Cardiac muscle cell (in vitro differentiated cells and primary cell): Measurements from ENCODE around the gene SPATA31E1. TPM values are rescaled to one million over a fixed set of nuclear protein-coding genes. Genes with fewer than 3 reads are reported as not detected.
"Not testable (repeated sequence)": the region's sequence is repeated elsewhere in the genome, so short reads cannot be mapped to it uniquely, and the experiment has no call there.

Experiments
- DNase-seq, 2 donors: peaks; one replicate each; pipeline versions ENCODE4 v3.0.0 to v3.0.0-alpha.2; 2010 to 2017; ENCODE audit warnings: low read depth in 1 of 2, low spot score in 1 of 2
- H3K27ac ChIP-seq: fragments of 200-600 bp; sonication (generic); 2 replicates; pipeline ENCODE4 v1.5.1; 2016
- H3K27me3 ChIP-seq: fragments of 200-600 bp; sonication (generic); 2 replicates; pipeline ENCODE4 v1.6.0; 2016; ENCODE audit warnings: control low read depth
- H3K36me3 ChIP-seq: fragments of 200-600 bp; sonication (generic); 2 replicates; pipeline ENCODE4 v1.5.1; 2016; ENCODE audit warnings: control low read depth
- H3K4me1 ChIP-seq: fragments of 200-600 bp; sonication (generic); 2 replicates; pipeline ENCODE4 v1.8.1; 2017; ENCODE audit warnings: low read depth, mild to moderate bottlenecking, mixed run types
- H3K4me3 ChIP-seq: fragments of 200-600 bp; sonication (generic); 2 replicates; pipeline ENCODE4 v1.5.1; 2016; ENCODE audit warnings: mild to moderate bottlenecking
- H3K9me3 ChIP-seq: fragments of 200-600 bp; sonication (generic); 2 replicates; pipeline ENCODE4 v1.5.1; 2017; ENCODE audit warnings: low read depth, mild to moderate bottlenecking, control low read depth
- polyA plus RNA-seq: library from polyadenylated mRNA; unstranded; fragments of >200 nt; fragmentation: Nextera tagmentation; extraction: Ambion mirVana; gene quantifications from 2 replicates; pipeline ENCODE4 v1.2.1, GENCODE V29; 2016
- total RNA-seq: library from RNA; depleted of rRNA; stranded (reverse); fragments of >200 nt; gene quantifications from 2 replicates; pipeline ENCODE4 v1.2.3, GENCODE V29; 2016

SPATA31E1 gene
- total and polyA plus RNA-seq, 2 experiments from 2014 or later, result not detected

DNA sequence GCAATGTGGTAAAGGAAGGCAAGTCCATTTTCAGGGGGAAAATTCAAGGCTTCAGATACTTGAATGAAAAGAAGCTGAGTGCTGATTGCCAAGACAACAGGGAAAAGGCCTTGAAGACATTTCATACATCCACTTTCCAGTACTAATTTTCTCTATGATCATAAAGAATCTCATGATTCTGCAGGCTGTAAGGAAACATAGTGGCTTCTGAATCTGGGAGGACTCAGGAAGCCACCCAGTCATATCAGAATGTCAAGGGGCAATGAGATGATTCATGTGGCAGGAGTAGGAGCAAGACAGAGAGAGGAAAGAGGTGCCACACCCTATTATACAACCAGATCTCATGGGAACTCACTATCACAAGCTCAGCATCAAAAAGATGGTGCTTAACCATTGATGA, 46.5 kb downstream of the SPATA31E1 start:
- H3K4me1 ChIP-seq, H3K27me3 ChIP-seq, H3K4me3 ChIP-seq, DNase-seq, H3K36me3 ChIP-seq, H3K9me3 ChIP-seq, H3K27ac ChIP-seq: not testable (repeated sequence)

DNA sequence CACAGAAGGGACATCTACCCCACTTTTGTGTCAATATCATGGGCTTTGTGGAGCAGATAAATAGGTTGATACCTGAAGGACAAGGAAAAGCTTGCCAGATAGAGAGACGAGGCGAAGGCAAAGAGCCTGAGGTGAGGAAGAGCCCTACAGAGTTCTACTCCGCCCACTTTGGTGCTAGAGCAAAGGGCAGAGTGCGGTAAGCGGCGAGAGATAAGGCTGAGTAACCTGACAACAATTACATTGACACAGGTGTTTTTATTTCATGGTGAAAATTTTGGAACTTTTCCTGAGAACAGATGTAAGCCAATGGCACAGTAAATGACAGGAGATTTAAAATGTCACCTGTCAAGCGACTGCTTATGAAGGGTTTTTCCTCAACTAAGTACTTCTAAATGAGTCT, 51.8 kb downstream of the SPATA31E1 start:
- H3K27me3 ChIP-seq, H3K27ac ChIP-seq, H3K36me3 ChIP-seq, H3K4me1 ChIP-seq, H3K9me3 ChIP-seq, DNase-seq, H3K4me3 ChIP-seq: not testable (repeated sequence)

- not testable (repeated sequence) for H3K27ac ChIP-seq, H3K36me3 ChIP-seq, DNase-seq, H3K4me3 ChIP-seq, H3K9me3 ChIP-seq, H3K4me1 ChIP-seq, H3K27me3 ChIP-seq
Measured at GRCh38 chr9:87937352-87937751, 54.7 kb downstream of the SPATA31E1 start.

DNA sequence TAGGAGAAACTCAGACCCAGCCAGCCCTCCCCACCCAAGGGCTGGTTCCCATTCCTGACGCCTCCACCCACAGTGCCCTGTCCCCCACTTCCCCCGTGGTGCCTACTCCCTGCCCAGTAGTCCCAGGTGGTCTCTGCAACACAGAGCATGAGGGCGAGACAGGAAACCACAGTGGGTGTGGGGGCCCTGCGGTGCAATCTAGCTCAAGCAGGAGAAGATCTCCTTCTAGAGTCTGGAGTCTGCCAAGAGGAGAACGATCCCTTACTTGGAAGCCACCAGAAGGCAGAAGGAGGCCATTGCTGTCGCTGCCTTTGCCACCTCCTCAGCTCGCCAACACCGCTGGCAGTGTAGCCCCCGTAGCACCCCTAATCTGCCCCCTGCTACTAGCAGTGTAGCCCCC, 55.2 kb downstream of the SPATA31E1 start:
- not testable (repeated sequence) for H3K9me3 ChIP-seq, H3K4me3 ChIP-seq, H3K4me1 ChIP-seq, DNase-seq, H3K27ac ChIP-seq, H3K27me3 ChIP-seq, H3K36me3 ChIP-seq

GRCh38 chr9:87938336-87938735, 55.7 kb downstream of the SPATA31E1 start:
- DNase-seq, H3K4me1 ChIP-seq, H3K27ac ChIP-seq, H3K9me3 ChIP-seq, H3K27me3 ChIP-seq, H3K4me3 ChIP-seq, H3K36me3 ChIP-seq: not testable (repeated sequence)

Other genes with a start within 250 kb of the SPATA31E1 start
- 87.9 and 97.0 TPM in 2 replicates for gene CTSL, start 156.8 kb upstream of the SPATA31E1 start, total RNA-seq
- 125 and 137 TPM in 2 replicates for gene CTSL, start 156.8 kb upstream of the SPATA31E1 start, polyA plus RNA-seq
- gene SPATA31C1, start 35.1 kb downstream of the SPATA31E1 start, total RNA-seq, result not detected in 2 replicates
- gene SPATA31C1, start 35.1 kb downstream of the SPATA31E1 start, polyA plus RNA-seq, result not detected in 2 replicates
- 20.7 and 24.7 TPM in 2 replicates for gene CDK20, start 91.7 kb downstream of the SPATA31E1 start, total RNA-seq
- gene CDK20, start 91.7 kb downstream of the SPATA31E1 start, polyA plus RNA-seq, result 15.9 and 20.0 TPM in 2 replicates